Pancreas (tissue), 10 donors: Measurements from ENCODE around the gene SLC45A3. TPM values are rescaled to one million over a fixed set of nuclear protein-coding genes. Genes with fewer than 3 reads are reported as not detected.
A peak's percentile ranks its signal among the peaks of the same experiment; 100 is the strongest.

Experiments
- ATAC-seq, 4 donors: fragments of 200-7000 bp; cut with Tn5 transposase; one replicate each; pipeline versions ENCODE4 v1.8.0 to v1.9.1; 2020; ENCODE audit warnings: mild to moderate bottlenecking in 4 of 4, moderate library complexity in 4 of 4
- DNase-seq, 6 donors: peaks; one replicate each; pipeline ENCODE4 v3.0.0-alpha.2; 2020
- FAIRE-seq: peaks from 2 replicates; lab custom pipeline; 2012; peaks lifted over from hg19 to GRCh38; lab: Jason Lieb, UNC
- H3K27ac ChIP-seq, 4 donors: fragments of 200-600 bp; sonication (generic); 1 replicate in 3 of 4; 2 replicates in 1 of 4; pipeline versions ENCODE4 v1.5.0 to v1.8.0; 2020
- H3K27me3 ChIP-seq, 4 donors: fragments of 200-600 bp; one replicate each; pipeline ENCODE4 v1.8.0; 2021
- H3K36me3 ChIP-seq, 3 donors: fragments of 200-600 bp; sonication (generic) in 1 of 3; one replicate each; pipeline versions ENCODE4 v1.5.0 to v1.8.0; 2020 to 2021
- H3K4me1 ChIP-seq, 3 donors: fragments of 200-600 bp; one replicate each; pipeline ENCODE4 v1.8.0; 2021
- H3K4me3 ChIP-seq, 4 donors: fragments of 200-600 bp; sonication (generic) in 2 of 4; one replicate each; pipeline versions ENCODE4 v1.5.0 to v1.8.0; 2020 to 2021
- H3K9me3 ChIP-seq, 4 donors: fragments of 200-600 bp; one replicate each; pipeline ENCODE4 v1.8.0; 2021
- WGBS, 2 donors: extraction: QIAGEN DNeasy Blood & Tissue Kit; methylation state at CpG; one replicate each; pipeline ENCODE4 v1.1.7; 2013; 5-methylcytosine and 5-hydroxymethylcytosine counted together
- intact Hi-C, 3 donors: fragments of 100-400 bp; cut with DNase I; formaldehyde crosslinking; loops; one replicate each; pipeline versions ENCODE4 v1.11.1 to v1.14.2; 2022
- polyA plus RNA-seq, 2 donors: library from polyadenylated mRNA; stranded (reverse); fragments of 200-250 nt; gene quantifications; one replicate each; pipeline ENCODE4 v1.2.3, GENCODE V29; 2013
- total RNA-seq, 6 donors: library from RNA; stranded (reverse); fragmentation: NEBNext Ultra II Directional in 4 of 6; extraction: Animal tissue kit (Norgen Biotek cat#: 25700) in 4 of 6; gene quantifications; one replicate each; pipeline versions ENCODE4 v1.2.1 to v1.2.4, GENCODE V29; 2021 to 2023
- TF ChIP-seq, protein P1 (sequence below), 4 donors: fragments of 200-600 bp; sonication (generic) in 3 of 4; IDR thresholded peaks; one replicate each; pipeline versions ENCODE4 v1.5.0 to v1.8.0; 2021; ENCODE audit warnings: antibody characterized with exemption in 4 of 4
- donor health status: healthy with polysubstance abuse.
- donor health status: DM: no; HTN: no; CAD: no; lungs with moderate emphysema.
- donor health status: DM: no; HTN: no; CAD: no.
- donor health status: control.
- donor health status: control.
- donor health status: Bipolar disorder and iron deficiency.
- donor health status: DM: yes; HTN: yes; CAD: no.
- donor health status: DM: no; HTN: no; CAD: no.
- donor health status: DM: no; HTN: no; CAD: no.
- donor health status: DM: yes; HTN: yes; CAD: no.

Gene SLC45A3
- total and polyA plus RNA-seq, 8 donors: 0.28 to 4.7 (median 1.3) TPM

DNA sequence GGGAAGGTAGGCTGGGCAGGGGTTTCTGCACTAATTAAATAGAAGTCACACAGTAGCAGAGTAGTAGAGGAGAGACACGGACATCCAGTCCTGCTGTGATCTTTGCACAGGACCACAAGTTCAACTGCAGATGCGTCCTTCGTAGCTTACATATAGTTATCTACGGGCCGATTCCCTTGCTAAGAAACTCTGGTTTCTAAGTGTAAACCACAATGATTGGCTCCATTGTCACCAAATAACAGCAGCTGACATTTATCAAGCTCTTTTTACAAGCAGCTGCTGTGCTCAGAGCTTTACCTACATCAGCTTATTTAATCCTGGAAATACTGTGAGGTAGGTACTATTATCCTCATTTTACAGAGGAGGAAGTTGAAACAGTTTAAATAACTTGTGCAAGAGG, 3.1 kb downstream of the SLC45A3 start:
- Histone ChIP-seq H3K4me1 (no peaks in the 10 kb centered on the region), H3K9me3 (no peaks in the 10 kb centered on the region), H3K36me3 (no peaks in the 10 kb centered on the region), H3K27ac (no peak overlapping the region), H3K27me3 (no peaks in the 10 kb centered on the region), H3K4me3 (no peak overlapping the region)
- DNase-seq: no peak
- no peak for FAIRE-seq
- intact Hi-C loops: no loop called here
- ATAC-seq: no peak
- WGBS, 2 donors: 78 to 82% methylated on average over 5 of the region's 5 CpGs
- TF ChIP-seq, protein P1, sequence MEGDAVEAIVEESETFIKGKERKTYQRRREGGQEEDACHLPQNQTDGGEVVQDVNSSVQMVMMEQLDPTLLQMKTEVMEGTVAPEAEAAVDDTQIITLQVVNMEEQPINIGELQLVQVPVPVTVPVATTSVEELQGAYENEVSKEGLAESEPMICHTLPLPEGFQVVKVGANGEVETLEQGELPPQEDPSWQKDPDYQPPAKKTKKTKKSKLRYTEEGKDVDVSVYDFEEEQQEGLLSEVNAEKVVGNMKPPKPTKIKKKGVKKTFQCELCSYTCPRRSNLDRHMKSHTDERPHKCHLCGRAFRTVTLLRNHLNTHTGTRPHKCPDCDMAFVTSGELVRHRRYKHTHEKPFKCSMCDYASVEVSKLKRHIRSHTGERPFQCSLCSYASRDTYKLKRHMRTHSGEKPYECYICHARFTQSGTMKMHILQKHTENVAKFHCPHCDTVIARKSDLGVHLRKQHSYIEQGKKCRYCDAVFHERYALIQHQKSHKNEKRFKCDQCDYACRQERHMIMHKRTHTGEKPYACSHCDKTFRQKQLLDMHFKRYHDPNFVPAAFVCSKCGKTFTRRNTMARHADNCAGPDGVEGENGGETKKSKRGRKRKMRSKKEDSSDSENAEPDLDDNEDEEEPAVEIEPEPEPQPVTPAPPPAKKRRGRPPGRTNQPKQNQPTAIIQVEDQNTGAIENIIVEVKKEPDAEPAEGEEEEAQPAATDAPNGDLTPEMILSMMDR (IDR thresholded peaks at IDR 0.05): no peak

DNA sequence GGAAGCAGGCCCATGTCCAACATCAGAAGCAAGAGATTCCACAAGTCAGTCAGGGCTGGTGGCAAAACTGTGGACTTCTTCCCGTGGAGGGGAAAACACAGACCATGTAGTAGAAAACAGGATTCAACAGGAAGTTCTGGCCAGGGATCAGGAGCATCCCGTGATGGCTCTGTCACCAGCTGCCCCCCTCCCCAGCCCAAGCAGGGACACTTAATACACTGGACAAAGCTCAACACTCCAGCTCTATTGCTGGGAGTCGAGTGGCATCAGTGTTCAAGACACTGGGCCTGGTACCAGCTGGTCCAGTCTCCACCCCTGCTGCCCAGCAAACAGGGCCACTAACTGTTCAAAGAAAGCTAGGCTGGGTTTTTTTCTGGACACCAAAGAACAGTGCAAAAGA, 3.7 kb downstream of the SLC45A3 start:
- 70 to 84% methylated on average over 3 of the region's 3 CpGs for WGBS, 2 donors
- FAIRE-seq: no peak
- no peak for ATAC-seq
- Histone ChIP-seq H3K27ac (no peak overlapping the region), H3K36me3 (no peaks in the 10 kb centered on the region), H3K9me3 (no peaks in the 10 kb centered on the region), H3K27me3 (no peaks in the 10 kb centered on the region), H3K4me1 (no peaks in the 10 kb centered on the region), H3K4me3 (no peak overlapping the region)
- no peak for DNase-seq
- TF ChIP-seq, protein P1 (IDR thresholded peaks at IDR 0.05): no peak
- intact Hi-C loops: no loop called here

DNA sequence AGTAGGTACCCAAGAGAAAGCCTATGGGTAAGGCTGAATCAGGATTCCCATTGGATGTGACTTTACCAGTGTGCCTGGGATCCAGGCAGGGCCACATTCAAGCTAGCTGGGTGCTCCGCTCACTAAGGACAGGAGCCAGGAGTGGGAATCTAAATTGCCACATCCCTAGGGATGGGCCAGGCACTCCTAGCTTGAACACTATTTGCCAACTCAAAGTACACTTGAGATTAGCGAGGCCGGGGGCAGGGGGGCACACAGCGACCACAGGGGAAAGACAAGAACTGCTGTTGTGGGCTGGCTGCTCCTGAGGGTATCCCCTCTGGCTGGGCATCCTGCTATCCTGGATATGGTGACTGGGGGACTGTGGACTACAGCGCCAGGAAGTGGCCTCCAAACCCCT, 4.3 kb downstream of the SLC45A3 start:
- Histone ChIP-seq H3K27me3 (no peaks in the 10 kb centered on the region), H3K27ac (no peak overlapping the region), H3K4me3 (no peak overlapping the region), H3K36me3 (no peaks in the 10 kb centered on the region), H3K4me1 (no peaks in the 10 kb centered on the region), H3K9me3 (no peaks in the 10 kb centered on the region)
- intact Hi-C loops: no loop called here
- no peak for FAIRE-seq
- WGBS, 2 donors: 81 to 84% methylated on average over 5 of the region's 5 CpGs
- ATAC-seq: no peak
- TF ChIP-seq, protein P1 (IDR thresholded peaks at IDR 0.05): no peak
- DNase-seq: peak in 1 of 6 donors; percentile 17

DNA sequence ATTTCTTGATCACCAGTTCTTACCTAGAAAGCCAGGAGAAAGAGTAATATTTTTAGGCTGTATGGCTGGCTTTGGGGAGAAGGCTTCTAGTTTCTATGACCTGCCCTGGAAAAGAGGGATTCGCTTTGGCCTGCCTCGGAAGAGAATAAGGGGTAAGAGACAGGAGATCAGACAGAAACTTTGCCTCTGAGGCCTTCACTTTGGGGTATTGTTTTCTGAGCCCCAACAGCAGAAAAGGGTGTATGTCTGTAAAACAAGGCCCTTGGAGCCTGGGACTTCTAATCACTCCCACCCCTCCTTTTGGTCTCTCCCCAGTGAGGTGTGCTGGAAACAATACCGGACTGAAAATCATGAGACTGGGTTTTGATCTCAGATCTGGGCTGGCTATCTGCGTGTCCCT, 5.1 kb downstream of the SLC45A3 start:
- no peaks in the 10 kb centered on the region for H3K4me1 ChIP-seq
- intact Hi-C loops: no loop called here
- H3K9me3 ChIP-seq: no peaks in the 10 kb centered on the region
- FAIRE-seq (no peak), DNase-seq (no peak), ATAC-seq (no peak)
- H3K27ac ChIP-seq: no peak overlapping the region
- 92 to 98% methylated on average over 4 of the region's 4 CpGs for WGBS, 2 donors
- H3K4me3 ChIP-seq: no peak overlapping the region
- no peaks in the 10 kb centered on the region for H3K27me3 ChIP-seq
- no peaks in the 10 kb centered on the region for H3K36me3 ChIP-seq
- TF ChIP-seq, protein P1 (IDR thresholded peaks at IDR 0.05): no peak

DNA sequence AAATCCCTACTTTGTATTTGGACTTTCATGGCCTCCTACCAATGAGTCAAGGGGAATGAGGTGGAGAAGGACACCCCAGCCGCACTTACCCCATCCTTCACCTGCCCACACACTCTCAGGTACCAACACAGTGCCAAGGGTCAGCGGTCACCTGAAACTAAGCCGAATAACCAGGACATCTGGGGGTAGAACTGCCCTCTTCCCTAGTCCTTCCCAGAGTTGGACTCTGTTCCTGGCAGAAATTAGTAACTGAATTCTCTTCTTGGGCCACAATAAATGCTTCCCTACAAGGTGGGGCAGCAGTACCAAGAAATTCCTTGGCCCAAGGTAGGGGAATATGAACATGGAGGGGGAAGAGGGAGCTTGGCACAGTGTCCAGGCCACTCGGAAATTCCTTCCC, 7.3 kb downstream of the SLC45A3 start:
- H3K4me1 ChIP-seq: no peaks in the 10 kb centered on the region
- ATAC-seq (no peak), DNase-seq (peak in 1 of 6 donors; percentile 6), FAIRE-seq (no peak)
- no peaks in the 10 kb centered on the region for H3K9me3 ChIP-seq
- no peaks in the 10 kb centered on the region for H3K36me3 ChIP-seq
- WGBS, 2 donors: 76% methylated on average over 4 of the region's 4 CpGs
- H3K27ac ChIP-seq: no peak overlapping the region
- no peak overlapping the region for H3K4me3 ChIP-seq
- intact Hi-C loops: no loop called here
- TF ChIP-seq, protein P1 (IDR thresholded peaks at IDR 0.05): no peak
- no peaks in the 10 kb centered on the region for H3K27me3 ChIP-seq
